Esophagus muscularis mucosa (tissue), 4 donors: Measurements from ENCODE around the gene PARD3B. TPM values are rescaled to one million over a fixed set of nuclear protein-coding genes. Genes with fewer than 3 reads are reported as not detected.

Experiments used
- DNase-seq: peaks from one replicate; pipeline ENCODE4 v3.0.0-alpha.2; 2017; ENCODE audit errors: extremely low spot score
- H3K27ac ChIP-seq, 4 donors: fragments of 200-600 bp; sonication (generic); replicated peaks in 1 of 4; 1 replicate in 3 of 4; 2 replicates in 1 of 4; pipeline ENCODE4 v1.5.1; 2016 to 2019; ENCODE audit warnings: mild to moderate bottlenecking in 1 of 4
- H3K27me3 ChIP-seq, 4 donors: fragments of 200-600 bp; sonication (generic); one replicate each; pipeline versions ENCODE4 v1.5.1 to v1.6.0; 2016 to 2019
- H3K36me3 ChIP-seq, 4 donors: fragments of 200-600 bp; sonication (generic); one replicate each; pipeline ENCODE4 v1.5.1; 2016 to 2019
- H3K4me1 ChIP-seq, 4 donors: fragments of 200-600 bp; sonication (generic); one replicate each; pipeline ENCODE4 v1.5.1; 2016 to 2019
- H3K4me3 ChIP-seq, 4 donors: fragments of 200-600 bp; sonication (generic); 1 replicate in 2 of 4; 2 replicates in 2 of 4; pipeline ENCODE4 v1.5.1; 2016 to 2019; ENCODE audit warnings: mild to moderate bottlenecking in 4 of 4, moderate library complexity in 1 of 4
- H3K9me3 ChIP-seq, 4 donors: fragments of 200-600 bp; sonication (generic); 1 replicate in 3 of 4; 2 replicates in 1 of 4; pipeline ENCODE4 v1.5.1; 2016 to 2019
- CTCF ChIP-seq, 3 experiments: fragments of 200-600 bp in 2 of 3; fragments of 450-650 bp in 1 of 3; sonication (generic) in 2 of 3; IDR thresholded peaks; one replicate each; pipeline ENCODE4 v1.5.1; 2017 to 2019; ENCODE audit warnings: antibody characterized with exemption in 3 of 3, mild to moderate bottlenecking in 2 of 3, moderate library complexity in 1 of 3
- EP300 ChIP-seq: sonication (generic); formaldehyde crosslinking; IDR thresholded peaks from one replicate; pipeline ENCODE4 v1.6.1; 2017; ENCODE audit warnings: antibody characterized with exemption
- POLR2A ChIP-seq: fragments of 450-650 bp; IDR thresholded peaks from one replicate; pipeline ENCODE4 v1.6.1; 2017; ENCODE audit warnings: antibody characterized with exemption, moderate library complexity, mild to moderate bottlenecking, low read depth
- POLR2AphosphoS5 ChIP-seq, 2 donors: sonication (generic); formaldehyde crosslinking; IDR thresholded peaks; one replicate each; pipeline ENCODE4 v1.6.1; 2017; ENCODE audit warnings: antibody characterized with exemption in 2 of 2
- WGBS: methylation state at CpG from one replicate; pipeline ENCODE4 v1.1.5; 2018; 5-methylcytosine and 5-hydroxymethylcytosine counted together
- intact Hi-C: fragments of 100-400 bp; cut with DNase I; formaldehyde crosslinking; loops from one replicate; pipeline ENCODE4 v1.15.1; 2023
- total RNA-seq, 4 donors: library from RNA; depleted of rRNA; stranded (reverse); fragments of >200 nt; gene quantifications; one replicate each; pipeline versions ENCODE4 v1.1.0 to v1.2.1, GENCODE V29; 2016

Gene PARD3B
- total RNA-seq, 4 donors from 2014 or later = 24.2 to 40.8 (median 32.5) TPM

GRCh38 chr2:204776781-204777559, 231.7 kb downstream of the PARD3B start:
- Histone ChIP-seq H3K36me3 (no peaks in the 10 kb centered on the region), H3K27ac (peak overlapping the region in 1 of 4 donors; percentile 6), H3K27me3 (no peaks in the 10 kb centered on the region), H3K4me1 (peaks cover 0 to 27% (median 23%) of the 10 kb centered on the region in 4 donors), H3K9me3 (no peaks in the 10 kb centered on the region), H3K4me3 (no peak overlapping the region)
- TF ChIP-seq EP300 (no peak), POLR2A (no peak), CTCF (IDR thresholded peaks at IDR 0.05) (no peak), POLR2AphosphoS5 (IDR thresholded peaks at IDR 0.05) (no peak)
- DNase-seq = no peak
- 53% methylated on average over 1 of the region's 1 CpG for WGBS
- intact Hi-C loops = no loop called here

DNA sequence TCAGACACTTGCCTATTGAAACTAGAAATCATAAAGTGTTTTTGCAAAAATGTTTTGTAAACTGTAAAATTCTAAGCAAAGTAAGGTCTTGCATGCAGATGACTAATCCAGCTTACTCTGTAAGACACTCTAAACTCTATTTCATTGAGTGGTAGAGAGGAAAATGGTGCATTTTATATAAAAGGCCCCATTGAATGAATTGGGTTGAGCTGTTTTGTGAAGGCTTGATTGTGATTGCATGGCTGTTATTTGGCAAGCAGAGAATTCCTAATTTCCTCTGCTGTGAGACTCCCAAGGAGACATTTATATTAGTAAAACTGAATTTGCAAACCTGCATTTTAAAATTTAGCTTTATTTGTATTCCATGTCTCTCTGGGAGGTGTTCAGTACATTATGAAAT, 234.5 kb downstream of the PARD3B start:
- Histone ChIP-seq H3K36me3 (no peaks in the 10 kb centered on the region), H3K4me3 (no peak overlapping the region), H3K4me1 (peaks cover 0 to 27% (median 23%) of the 10 kb centered on the region in 4 donors), H3K27me3 (no peaks in the 10 kb centered on the region), H3K9me3 (no peaks in the 10 kb centered on the region), H3K27ac (no peak overlapping the region)
- no peak for TF ChIP-seq POLR2AphosphoS5 (IDR thresholded peaks at IDR 0.05)
- no peak for TF ChIP-seq POLR2A
- TF ChIP-seq CTCF (IDR thresholded peaks at IDR 0.05) = no peak
- TF ChIP-seq EP300 = no peak
- intact Hi-C loops = no loop called here
- no peak for DNase-seq

GRCh38 chr2:204781941-204782340, 236.7 kb downstream of the PARD3B start:
- intact Hi-C loops = no loop called here
- Histone ChIP-seq H3K36me3 (no peaks in the 10 kb centered on the region), H3K9me3 (no peaks in the 10 kb centered on the region), H3K27me3 (no peaks in the 10 kb centered on the region), H3K27ac (no peak overlapping the region), H3K4me3 (no peak overlapping the region), H3K4me1 (peaks cover 0 to 9% (median 6%) of the 10 kb centered on the region in 4 donors)
- TF ChIP-seq EP300 (no peak), CTCF (IDR thresholded peaks at IDR 0.05) (no peak), POLR2A (no peak), POLR2AphosphoS5 (IDR thresholded peaks at IDR 0.05) (no peak)
- 88% methylated on average over 1 of the region's 1 CpG for WGBS
- no peak for DNase-seq

DNA sequence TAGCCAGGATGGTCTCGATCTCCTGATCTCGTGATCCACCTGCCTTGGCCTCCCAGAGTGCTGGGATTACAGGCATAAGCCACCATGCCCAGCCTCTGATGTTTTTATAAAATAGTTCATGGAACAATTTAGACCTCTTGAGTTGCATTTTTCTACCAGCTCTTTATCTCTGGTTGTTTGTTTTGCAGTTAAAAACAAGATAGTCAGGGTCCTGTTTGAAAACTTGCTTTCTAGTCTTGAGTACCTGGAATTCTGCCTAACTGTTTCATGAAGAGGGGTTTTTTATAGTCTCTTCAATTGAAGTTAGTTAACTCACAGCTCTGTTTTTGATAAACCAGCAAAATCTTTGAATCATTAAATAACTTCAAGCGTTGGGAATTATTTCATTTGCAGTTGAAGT, 244.8 kb downstream of the PARD3B start:
- no peaks in the 10 kb centered on the region for H3K9me3 ChIP-seq
- H3K4me3 ChIP-seq = no peak overlapping the region
- no peak for DNase-seq
- peaks cover 0 to 2% (median 0%) of the 10 kb centered on the region in 4 donors for H3K4me1 ChIP-seq
- intact Hi-C loops = no loop called here
- TF ChIP-seq EP300 (no peak), CTCF (IDR thresholded peaks at IDR 0.05) (no peak), POLR2AphosphoS5 (IDR thresholded peaks at IDR 0.05) (no peak)
- WGBS = 99% methylated on average over 3 of the region's 3 CpGs
- no peaks in the 10 kb centered on the region for H3K36me3 ChIP-seq
- no peak overlapping the region for H3K27ac ChIP-seq
- H3K27me3 ChIP-seq = no peaks in the 10 kb centered on the region

- Histone ChIP-seq H3K9me3 (no peaks in the 10 kb centered on the region), H3K4me1 (peaks cover 0 to 6% (median 0%) of the 10 kb centered on the region in 4 donors), H3K36me3 (no peaks in the 10 kb centered on the region), H3K27me3 (no peaks in the 10 kb centered on the region), H3K27ac (no peak overlapping the region), H3K4me3 (no peak overlapping the region)
- DNase-seq = no peak
- intact Hi-C loops = no loop called here
- TF ChIP-seq CTCF (IDR thresholded peaks at IDR 0.05) (no peak), POLR2AphosphoS5 (IDR thresholded peaks at IDR 0.05) (no peak), POLR2A (no peak), EP300 (no peak)
These were observed 246.0 kb downstream of the PARD3B start for GRCh38 chr2:204791230-204791629.
